HCT116 (cell line): ENCODE results near the gene PBX3. TPM values are rescaled to one million over a fixed set of nuclear protein-coding genes. Genes with fewer than 3 reads are reported as not detected.

Experiments used
- ATAC-seq: fragments of 200-7000 bp; cut with Tn5 transposase; 2 replicates; pipeline ENCODE4 v1.9.1; 2020; ENCODE audit warnings: mild to moderate bottlenecking, moderate library complexity
- BruUV-seq: library from RNA; stranded (reverse); fragments of 400-500 nt; replicated peaks from 2 replicates; lab custom pipeline; 2021; lab: Mats Ljungman, UMichigan
- CTCF ChIA-PET: fragments of 300-600 bp; sonication (Branson Sonifier 250); formaldehyde crosslinking; loops from one replicate; lab custom pipeline; 2021; ENCODE audit warnings: antibody characterized with exemption; lab: Charles Lee
- POLR2A ChIA-PET: fragments of 300-600, 350-600 bp; sonication (Branson Sonifier 250); formaldehyde crosslinking; loops from one replicate; lab custom pipeline; 2021; ENCODE audit warnings: antibody characterized with exemption; lab: Charles Lee
- RAD21 ChIA-PET, 2 experiments: fragments of 300-600 bp; sonication (Branson Sonifier 250); formaldehyde crosslinking; loops; one replicate each; lab custom pipeline; 2023; ENCODE audit warnings: low total read pairs in 2 of 2; ENCODE audit not compliant: uncharacterized antibody in 2 of 2, unreplicated experiment in 2 of 2, low non-redundant PET in 1 of 2; lab: Charles Lee
- DNase-seq: peaks from one replicate; pipeline ENCODE4 v3.0.0-alpha.2; 2010; ENCODE audit warnings: low read depth, low spot score
- H2AFZ ChIP-seq: fragments of 200-600 bp; shearing (Covaris generic), sonication (generic); 2 replicates; pipeline ENCODE4 v1.6.1; 2017; ENCODE audit warnings: low read depth, mixed run types, mixed read lengths, antibody characterized with exemption, low read length; ENCODE audit not compliant: poor library complexity, severe bottlenecking
- H3K27ac ChIP-seq: 2 replicates; pipeline ENCODE4 v1.5.1; 2012; ENCODE audit warnings: low read depth, low read length
- H3K27me3 ChIP-seq: fragments of 200-600 bp; sonication (generic); 2 replicates; pipeline ENCODE4 v1.6.1; 2016; ENCODE audit warnings: mixed run types, low read length, mixed read lengths; ENCODE audit not compliant: insufficient read depth
- H3K36me3 ChIP-seq, 2 experiments: fragments of 200-500 bp in 1 of 2; fragments of 200-600 bp in 1 of 2; sonication (Bioruptor generic) in 1 of 2; sonication (generic) in 1 of 2; 2 replicates each; pipeline versions ENCODE4 v1.5.1 to v1.6.1; 2014 to 2016; ENCODE audit warnings: low read length in 2 of 2, inconsistent platforms in 1 of 2, mixed read lengths in 1 of 2, mixed run types in 1 of 2; ENCODE audit not compliant: insufficient read depth in 2 of 2, control insufficient read depth in 1 of 2
- H3K4me1 ChIP-seq, 2 experiments: fragments of 200-600 bp in 1 of 2; sonication (generic) in 1 of 2; 2 replicates each; pipeline versions ENCODE4 v1.5.1 to v1.6.1; 2012 to 2017; ENCODE audit warnings: low read length in 2 of 2, inconsistent platforms in 1 of 2, mild to moderate bottlenecking in 1 of 2, mixed read lengths in 1 of 2, mixed run types in 1 of 2, moderate library complexity in 1 of 2; ENCODE audit not compliant: insufficient read depth in 2 of 2, control insufficient read depth in 1 of 2
- H3K4me2 ChIP-seq: fragments of 200-600 bp; sonication (generic); 2 replicates; pipeline ENCODE4 v1.6.1; 2017; ENCODE audit warnings: mixed run types, low read length, mixed read lengths
- H3K4me3 ChIP-seq, 2 experiments: fragments of 200-600 bp in 1 of 2; sonication (generic) in 1 of 2; replicated peaks in 1 of 2; 2 replicates each; pipeline ENCODE4 v1.5.1; 2011 to 2016; ENCODE audit warnings: low read length in 2 of 2, control low read depth in 1 of 2, low read depth in 1 of 2, mild to moderate bottlenecking in 1 of 2, mixed read lengths in 1 of 2, mixed run types in 1 of 2
- H3K79me2 ChIP-seq: fragments of 200-600 bp; sonication (generic); 2 replicates; pipeline ENCODE4 v1.6.1; 2017; ENCODE audit warnings: mild to moderate bottlenecking, mixed run types, low read length, moderate library complexity, mixed read lengths; ENCODE audit not compliant: insufficient read depth
- H3K9ac ChIP-seq: fragments of 200-600 bp; sonication (generic); 2 replicates; pipeline ENCODE4 v1.6.1; 2016; ENCODE audit warnings: low read length, mixed read lengths
- H3K9me2 ChIP-seq: fragments of 200-600 bp; sonication (generic), shearing (Covaris generic); 2 replicates; pipeline ENCODE4 v1.6.1; 2017; ENCODE audit warnings: mixed run types, mild to moderate bottlenecking, moderate library complexity; ENCODE audit not compliant: insufficient read depth
- H3K9me3 ChIP-seq, 2 experiments: fragments of 200-500 bp in 1 of 2; fragments of 200-600 bp in 1 of 2; sonication (Bioruptor generic) in 1 of 2; sonication (generic) in 1 of 2; 2 replicates each; pipeline ENCODE4 v1.6.1; 2014 to 2017; ENCODE audit warnings: low read length in 2 of 2, mixed read lengths in 2 of 2, inconsistent platforms in 1 of 2, low read depth in 1 of 2, mild to moderate bottlenecking in 1 of 2, mixed run types in 1 of 2, moderate library complexity in 1 of 2; ENCODE audit not compliant: control insufficient read depth in 1 of 2, insufficient read depth in 1 of 2
- H4K20me1 ChIP-seq: fragments of 200-600 bp; sonication (generic), shearing (Covaris generic); 2 replicates; pipeline ENCODE4 v1.6.1; 2017; ENCODE audit warnings: mixed run types, mild to moderate bottlenecking, moderate library complexity; ENCODE audit not compliant: insufficient read depth
- ATF3 ChIP-seq: IDR thresholded peaks from 2 replicates; pipeline ENCODE4 v1.6.1; 2012
- CBX3 ChIP-seq: IDR thresholded peaks from 2 replicates; pipeline ENCODE4 v1.6.1; 2012; ENCODE audit warnings: low read depth
- CEBPB ChIP-seq: IDR thresholded peaks from 2 replicates; pipeline ENCODE4 v1.6.1; 2012; ENCODE audit warnings: low read depth
- CTCF ChIP-seq, 3 experiments: fragments of 200-600 bp in 1 of 3; sonication (generic) in 1 of 3; IDR thresholded peaks in 2 of 3; conservative IDR thresholded peaks in 1 of 3; 2 replicates each; pipeline ENCODE4 v1.5.1; 2012 to 2017; ENCODE audit warnings: low read depth in 2 of 3, low read length in 2 of 3, antibody characterized with exemption in 1 of 3, borderline replicate concordance in 1 of 3, control low read depth in 1 of 3, mild to moderate bottlenecking in 1 of 3, mixed read lengths in 1 of 3, mixed run types in 1 of 3, moderate library complexity in 1 of 3; ENCODE audit not compliant: insufficient read depth in 1 of 3
- EGR1 ChIP-seq: IDR thresholded peaks from 2 replicates; pipeline ENCODE4 v1.6.1; 2012; ENCODE audit warnings: low read depth
- ELF1 ChIP-seq: IDR thresholded peaks from 2 replicates; pipeline ENCODE4 v1.6.1; 2012; ENCODE audit warnings: low read depth, borderline replicate concordance
- EZH2 ChIP-seq: fragments of 200-600 bp; sonication (generic); IDR thresholded peaks from 2 replicates; pipeline ENCODE4 v1.6.1; 2017; ENCODE audit warnings: antibody characterized with exemption, mixed run types
- EZH2phosphoT487 ChIP-seq: fragments of 200-600 bp; IDR thresholded peaks from 2 replicates; pipeline ENCODE4 v1.6.1; 2018; ENCODE audit warnings: antibody characterized with exemption, borderline replicate concordance
- MAX ChIP-seq: IDR thresholded peaks from 2 replicates; pipeline ENCODE4 v1.6.1; 2012
- RAD21 ChIP-seq: IDR thresholded peaks from 2 replicates; pipeline ENCODE4 v1.6.1; 2012; ENCODE audit warnings: low read depth, mild to moderate bottlenecking
- REST ChIP-seq: IDR thresholded peaks from 2 replicates; pipeline ENCODE4 v1.6.1; 2012; ENCODE audit warnings: low read depth
- SP1 ChIP-seq: IDR thresholded peaks from 2 replicates; pipeline ENCODE4 v1.6.1; 2012; ENCODE audit warnings: low read depth
- SRF ChIP-seq: IDR thresholded peaks from 2 replicates; pipeline ENCODE4 v1.6.1; 2012; ENCODE audit warnings: low read depth
- YY1 ChIP-seq: IDR thresholded peaks from 2 replicates; pipeline ENCODE4 v1.6.1; 2011; ENCODE audit warnings: low read length, low read depth, moderate library complexity, mild to moderate bottlenecking; ENCODE audit not compliant: insufficient replicate concordance; ENCODE audit errors: extremely low read depth
- ZBTB33 ChIP-seq: IDR thresholded peaks from 2 replicates; pipeline ENCODE4 v1.6.1; 2011; ENCODE audit warnings: mild to moderate bottlenecking, low read length, moderate library complexity; ENCODE audit not compliant: insufficient replicate concordance; ENCODE audit errors: extremely low read depth
- ZFX ChIP-seq: fragments of 450-650 bp; IDR thresholded peaks from 2 replicates; pipeline ENCODE4 v1.6.1; 2017
- ZNF274 ChIP-seq: fragments of 200-500 bp; sonication (Bioruptor generic); IDR thresholded peaks from 2 replicates; pipeline ENCODE4 v1.6.1; 2014; ENCODE audit warnings: mild to moderate bottlenecking, low read depth, low read length, inconsistent platforms
- intact Hi-C: fragments of 100-400 bp; cut with micrococcal nuclease; formaldehyde crosslinking; loops from 2 replicates; pipeline ENCODE4 v1.10.0; 2022
- total RNA-seq: library from RNA; stranded (reverse); gene quantifications from one replicate; pipeline ENCODE4 v1.2.1, GENCODE V29; 2021; ENCODE audit not compliant: unreplicated experiment

PBX3 gene
- total RNA-seq, 1 experiment from 2014 or later: 13.5 TPM

- no peak overlapping the region for H3K4me3 ChIP-seq
- no peak overlapping the region for H3K27ac ChIP-seq
- ChIA-PET RAD21 (no interaction called here), POLR2A (no interaction called here), CTCF (no interaction called here)
- intact Hi-C loops: no loop called here
- no peak overlapping the region for H3K4me2 ChIP-seq
- no TSS peak for BruUV-seq
- TF ChIP-seq CEBPB (no peak), ZBTB33 (no peak), MAX (no peak), CTCF (IDR thresholded peaks at IDR 0.05 in 2 of 3, conservative IDR thresholded peaks at IDR 0.05 in 1 of 3; ENCODE audit: borderline replicate concordance in 1 of 3, insufficient read depth in 1 of 3, low read depth in 2 of 3, low read length in 2 of 3) (no peak), EZH2phosphoT487 (no peak), ATF3 (no peak), REST (no peak), CBX3 (no peak), RAD21 (no peak), YY1 (no peak), SP1 (no peak), EZH2 (no peak), SRF (no peak), EGR1 (no peak), ELF1 (no peak), ZNF274 (no peak), ZFX (no peak)
- no peak overlapping the region for H3K9ac ChIP-seq
- no peaks in the 10 kb centered on the region for H3K4me1 ChIP-seq
- no peak overlapping the region for H2AFZ ChIP-seq
- DNase-seq: no peak
- 0 out of 2 replicates have a peak, but pooled peaks cover 4% of the 10 kb centered on the region for H3K79me2 ChIP-seq
- no peaks in the 10 kb centered on the region for H3K27me3 ChIP-seq
- H3K9me3 ChIP-seq: no peaks in the 10 kb centered on the region
- no peaks in the 10 kb centered on the region for H4K20me1 ChIP-seq
- no peaks in the 10 kb centered on the region for H3K9me2 ChIP-seq
- ATAC-seq: no peak
- H3K36me3 ChIP-seq: no peaks in the 10 kb centered on the region
These were observed 47.5 kb downstream of the PBX3 start for GRCh38 chr9:125794708-125795107.
